ENCODE data around the gene HAVCR1.

The HAVCR1 gene

GRCh38 chr5:157004893-157005551 is 53.9 kb downstream of the HAVCR1 start:
- H3K27me3 Mint-ChIP-seq (ENCODE audit: low read depth) = peaks cover 4% of the 10 kb centered on the region
- peaks cover 30% of the 10 kb centered on the region for H3K9me3 Mint-ChIP-seq
- H3K4me1 Mint-ChIP-seq = no peaks in the 10 kb centered on the region
- no peak overlapping the region for H3K27ac Mint-ChIP-seq
- H3K36me3 Mint-ChIP-seq (ENCODE audit: low read depth) = no peaks in the 10 kb centered on the region
- H3K4me3 Mint-ChIP-seq = no peak overlapping the region
- no peak for TF ChIP-seq CTCF (IDR thresholded peaks at IDR 0.05; ENCODE audit: unreplicated experiment in 3 of 3)

GRCh38 chr5:156991714-156992113 is 67.2 kb downstream of the HAVCR1 start:
- Mint-ChIP-seq H3K27ac (no peak overlapping the region), H3K9me3 (peaks cover 10% of the 10 kb centered on the region), H3K4me1 (no peaks in the 10 kb centered on the region), H3K27me3 (ENCODE audit: low read depth) (peaks cover 15% of the 10 kb centered on the region), H3K36me3 (ENCODE audit: low read depth) (no peaks in the 10 kb centered on the region), H3K4me3 (no peak overlapping the region)
- TF ChIP-seq CTCF (IDR thresholded peaks at IDR 0.05; ENCODE audit: unreplicated experiment in 3 of 3) = no peak

DNA sequence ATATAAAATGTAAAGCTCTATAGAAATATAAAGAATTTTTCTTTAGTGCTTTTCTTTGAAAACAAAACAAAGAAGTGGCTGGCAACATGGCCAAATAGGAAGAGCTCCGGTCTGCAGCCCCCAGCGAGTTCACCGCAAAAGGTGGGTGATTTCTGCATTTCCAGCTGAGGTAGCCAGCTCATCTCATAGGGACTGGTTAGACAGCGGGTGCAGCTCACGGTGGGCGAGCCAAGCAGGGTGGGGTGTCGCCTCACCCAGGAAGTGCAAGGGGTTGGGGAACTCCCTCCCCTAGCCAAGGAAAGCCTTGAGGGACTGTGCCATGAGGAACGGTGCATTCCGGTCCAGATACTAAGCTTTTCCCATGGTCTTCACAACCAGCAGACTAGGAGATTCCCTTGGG is 74.9 kb downstream of the HAVCR1 start:
- peaks cover 15% of the 10 kb centered on the region for H3K27me3 Mint-ChIP-seq (ENCODE audit: low read depth)
- no peak overlapping the region for H3K4me3 Mint-ChIP-seq
- H3K4me1 Mint-ChIP-seq = no peaks in the 10 kb centered on the region
- no peak overlapping the region for H3K27ac Mint-ChIP-seq
- TF ChIP-seq CTCF (IDR thresholded peaks at IDR 0.05; ENCODE audit: unreplicated experiment in 3 of 3) = no peak
- H3K9me3 Mint-ChIP-seq = peaks cover 11% of the 10 kb centered on the region
- no peaks in the 10 kb centered on the region for H3K36me3 Mint-ChIP-seq (ENCODE audit: low read depth)

GRCh38 chr5:156981481-156981880 is 77.4 kb downstream of the HAVCR1 start:
- no peak overlapping the region for H3K4me3 Mint-ChIP-seq
- peaks cover 12% of the 10 kb centered on the region for H3K27me3 Mint-ChIP-seq (ENCODE audit: low read depth)
- no peaks in the 10 kb centered on the region for H3K4me1 Mint-ChIP-seq
- H3K36me3 Mint-ChIP-seq (ENCODE audit: low read depth) = no peaks in the 10 kb centered on the region
- no peak overlapping the region for H3K27ac Mint-ChIP-seq
- peaks cover 3% of the 10 kb centered on the region for H3K9me3 Mint-ChIP-seq
- TF ChIP-seq CTCF (IDR thresholded peaks at IDR 0.05; ENCODE audit: unreplicated experiment in 3 of 3) = no peak

Measured in nephron (organoid).